SK-N-SH (cell line): Measurements from ENCODE around the gene ATP8B1. TPM values are rescaled to one million over a fixed set of nuclear protein-coding genes. Genes with fewer than 3 reads are reported as not detected.

Source experiments
- CTCF ChIA-PET: fragments of 300-600, 350-600 bp; formaldehyde crosslinking; extraction: SDS; loops from one replicate; lab custom pipeline; 2021; lab: Yijun Ruan, JAX
- POLR2A ChIA-PET: fragments of 350-600 bp; sonication (Branson Sonifier 250); formaldehyde crosslinking; extraction: SDS; loops from one replicate; lab custom pipeline; 2020; ENCODE audit warnings: antibody characterized with exemption, inconsistent platforms; lab: Yijun Ruan, JAX
- DNase-seq: peaks from one replicate; pipeline ENCODE4 v3.0.0; 2012
- H2AFZ ChIP-seq: fragments of 200-600 bp; sonication (generic); 2 replicates; pipeline ENCODE4 v1.8.1; 2016; ENCODE audit warnings: antibody characterized with exemption, mild to moderate bottlenecking, low read depth
- H3F3A ChIP-seq: fragments of 200-600 bp; sonication (generic); replicated peaks from 2 replicates; pipeline ENCODE3; 2016; ENCODE audit warnings: antibody characterized with exemption, mild to moderate bottlenecking; ENCODE audit not compliant: insufficient read depth
- H3K27ac ChIP-seq, 2 experiments: fragments of 200-500 bp in 1 of 2; fragments of 200-600 bp in 1 of 2; sonication (Bioruptor generic) in 1 of 2; sonication (generic), shearing (Covaris generic) in 1 of 2; 2 replicates each; pipeline versions ENCODE4 v1.5.1 to v1.6.1; 2014 to 2016; ENCODE audit warnings: low read depth in 2 of 2, inconsistent platforms in 1 of 2, low read length in 1 of 2, mild to moderate bottlenecking in 1 of 2, mixed read lengths in 1 of 2
- H3K27me3 ChIP-seq: fragments of 200-600 bp; sonication (generic), shearing (Covaris generic); 2 replicates; pipeline ENCODE4 v1.6.1; 2016; ENCODE audit warnings: mixed run types; ENCODE audit not compliant: insufficient read depth
- H3K36me3 ChIP-seq, 2 experiments: fragments of 200-500 bp in 1 of 2; fragments of 200-600 bp in 1 of 2; sonication (Bioruptor generic) in 1 of 2; sonication (generic) in 1 of 2; replicated peaks in 1 of 2; 2 replicates each; pipeline versions ENCODE3 to v1.5.1; 2014 to 2016; ENCODE audit warnings: low read length in 1 of 2, mild to moderate bottlenecking in 1 of 2; ENCODE audit not compliant: insufficient read depth in 2 of 2, control insufficient read depth in 1 of 2
- H3K4me1 ChIP-seq, 2 experiments: fragments of 200-500 bp in 1 of 2; fragments of 200-600 bp in 1 of 2; sonication (Bioruptor generic) in 1 of 2; sonication (generic), shearing (Covaris generic) in 1 of 2; 2 replicates each; pipeline versions ENCODE4 v1.5.1 to v1.6.1; 2014 to 2016; ENCODE audit warnings: low read depth in 1 of 2, low read length in 1 of 2, mixed run types in 1 of 2; ENCODE audit not compliant: insufficient read depth in 2 of 2, control insufficient read depth in 1 of 2
- H3K4me2 ChIP-seq: fragments of 200-600 bp; sonication (generic), shearing (Covaris generic); 2 replicates; pipeline ENCODE4 v1.6.1; 2017; ENCODE audit warnings: mixed run types
- H3K4me3 ChIP-seq, 2 experiments: fragments of 200-500 bp in 1 of 2; fragments of 200-600 bp in 1 of 2; sonication (Bioruptor generic) in 1 of 2; sonication (generic), shearing (Covaris generic) in 1 of 2; 2 replicates each; pipeline versions ENCODE4 v1.5.1 to v1.8.1; 2014 to 2016; ENCODE audit warnings: low read depth in 2 of 2, inconsistent platforms in 1 of 2, low read length in 1 of 2, mild to moderate bottlenecking in 1 of 2, mixed read lengths in 1 of 2, moderate library complexity in 1 of 2
- H3K79me2 ChIP-seq: fragments of 200-600 bp; sonication (generic); 2 replicates; pipeline ENCODE4 v1.8.1; 2017; ENCODE audit warnings: mild to moderate bottlenecking; ENCODE audit not compliant: insufficient read depth
- H3K9ac ChIP-seq: fragments of 200-600 bp; sonication (generic); 2 replicates; pipeline ENCODE4 v1.6.1; 2017; ENCODE audit warnings: mixed run types
- H3K9me2 ChIP-seq: fragments of 200-600 bp; sonication (generic); 2 replicates; pipeline ENCODE4 v1.6.1; 2017; ENCODE audit warnings: mixed run types
- H3K9me3 ChIP-seq: fragments of 200-600 bp; sonication (generic); 2 replicates; pipeline ENCODE4 v1.6.1; 2017; ENCODE audit warnings: mixed run types, mild to moderate bottlenecking, moderate library complexity
- H4K20me1 ChIP-seq: fragments of 200-600 bp; sonication (generic); 2 replicates; pipeline ENCODE4 v1.6.1; 2017; ENCODE audit warnings: mild to moderate bottlenecking, mixed run types; ENCODE audit not compliant: insufficient read depth
- CTCF ChIP-seq: fragments of 200-600 bp; sonication (generic); IDR thresholded peaks from 2 replicates; pipeline ENCODE4 v1.6.1; 2017; ENCODE audit warnings: antibody characterized with exemption, mild to moderate bottlenecking, moderate library complexity
- EZH2phosphoT487 ChIP-seq: fragments of 200-600 bp; sonication (generic); IDR thresholded peaks from 2 replicates; pipeline ENCODE4 v1.6.1; 2017; ENCODE audit warnings: low read depth, mixed run types, mild to moderate bottlenecking, antibody characterized with exemption, moderate library complexity, borderline replicate concordance
- FOXJ3 ChIP-seq: sonication (generic); formaldehyde crosslinking; IDR thresholded peaks from 2 replicates; pipeline ENCODE4 v1.5.1; 2020; ENCODE audit warnings: mild to moderate bottlenecking, missing genetic modification reagents
- GABPA ChIP-seq: IDR thresholded peaks from 2 replicates; pipeline ENCODE4 v1.4.0; 2012; ENCODE audit warnings: low read depth, mild to moderate bottlenecking
- MXI1 ChIP-seq: IDR thresholded peaks from 2 replicates; pipeline ENCODE4 v1.6.1; 2012; ENCODE audit warnings: mild to moderate bottlenecking, low read depth, low read length, improper control_type of control experiment
- NFIC ChIP-seq: IDR thresholded peaks from 2 replicates; pipeline ENCODE4 v1.4.0; 2012; ENCODE audit warnings: borderline replicate concordance
- POLR2AphosphoS5 ChIP-seq: IDR thresholded peaks from 2 replicates; pipeline ENCODE4 v1.6.1; 2012; ENCODE audit warnings: low read depth, low read length
- RAD21 ChIP-seq: IDR thresholded peaks from 2 replicates; pipeline ENCODE4 v1.6.1; 2012; ENCODE audit warnings: mild to moderate bottlenecking, low read length
- RCOR1 ChIP-seq: fragments of 150-350 bp; IDR thresholded peaks from 2 replicates; pipeline ENCODE4 v1.6.1; 2017; ENCODE audit warnings: antibody characterized with exemption, low read length
- REST ChIP-seq: IDR thresholded peaks from 2 replicates; pipeline ENCODE4 v1.6.1; 2012; ENCODE audit warnings: mild to moderate bottlenecking, low read depth, low read length, moderate library complexity
- RFX5 ChIP-seq: IDR thresholded peaks from 2 replicates; pipeline ENCODE4 v1.6.1; 2012; ENCODE audit warnings: mild to moderate bottlenecking, improper control_type of control experiment, low read length
- RXRA ChIP-seq: IDR thresholded peaks from 2 replicates; pipeline ENCODE4 v1.4.0; 2012; ENCODE audit warnings: low read depth, mild to moderate bottlenecking, borderline replicate concordance
- SIN3A ChIP-seq: IDR thresholded peaks from 2 replicates; pipeline ENCODE4 v1.6.1; 2012; ENCODE audit warnings: low read depth, mild to moderate bottlenecking, low read length, moderate library complexity, borderline replicate concordance
- SMC3 ChIP-seq: IDR thresholded peaks from 2 replicates; pipeline ENCODE4 v1.6.1; 2012; ENCODE audit warnings: low read depth, low read length, improper control_type of control experiment
- TAF1 ChIP-seq: IDR thresholded peaks from 2 replicates; pipeline ENCODE4 v1.6.1; 2012; ENCODE audit warnings: low read depth, mild to moderate bottlenecking, low read length, moderate library complexity, borderline replicate concordance
- TCF12 ChIP-seq: IDR thresholded peaks from 2 replicates; pipeline ENCODE4 v1.4.0; 2012
- TEAD4 ChIP-seq: IDR thresholded peaks from 2 replicates; pipeline ENCODE4 v1.4.0; 2012; ENCODE audit warnings: mild to moderate bottlenecking, borderline replicate concordance; ENCODE audit not compliant: insufficient read depth
- YY1 ChIP-seq: IDR thresholded peaks from 2 replicates; pipeline ENCODE4 v1.4.0; 2012; ENCODE audit warnings: low read depth, mild to moderate bottlenecking
- WGBS: methylation state at CpG from one replicate; pipeline ENCODE4 v1.1.6; 2017; ENCODE audit warnings: low lambda C conversion rate; 5-methylcytosine and 5-hydroxymethylcytosine counted together
- polyA plus RNA-seq, 3 experiments: library from polyadenylated mRNA; depleted of rRNA; stranded (reverse); fragments of >200 nt; gene quantifications; 2 replicates each; pipeline ENCODE4 v1.2.3, GENCODE V29; 2012
- TF ChIP-seq, protein P1 (sequence below): fragments of 150-350 bp; IDR thresholded peaks from 2 replicates; pipeline ENCODE4 v1.6.1; 2016; ENCODE audit warnings: mild to moderate bottlenecking, low read depth, low read length
- TF ChIP-seq, protein P2 (sequence below): IDR thresholded peaks from 2 replicates; pipeline ENCODE4 v1.4.0; 2012; ENCODE audit warnings: low read depth, borderline replicate concordance
- TF ChIP-seq, protein P3 (sequence below): fragments of 150-350 bp; IDR thresholded peaks from 2 replicates; pipeline ENCODE4 v1.6.1; 2017; ENCODE audit warnings: antibody characterized with exemption, low read length, low read depth, borderline replicate concordance
- TF ChIP-seq, protein P4 (sequence below): IDR thresholded peaks from 2 replicates; pipeline ENCODE4 v1.4.0; 2012; ENCODE audit warnings: low read depth, borderline replicate concordance
- TF ChIP-seq, protein P5 (sequence below): IDR thresholded peaks from 2 replicates; pipeline ENCODE4 v1.4.0; 2012; ENCODE audit warnings: low read depth

The ATP8B1 gene
- polyA plus RNA-seq, 1 of the 3 experiments (the other 2 are of a cell fraction): 43.8 TPM

- Histone ChIP-seq H2AFZ (peak overlapping the region; percentile 72), H3K4me2 (peak overlapping the region; percentile 43), H4K20me1 (no peaks in the 10 kb centered on the region), H3K27me3 (no peaks in the 10 kb centered on the region), H3K9me2 (no peaks in the 10 kb centered on the region), H3K4me3 (no peak overlapping the region), H3K9ac (peak overlapping the region; percentile 54; the same call in 1 of the 2 replicates), H3K9me3 (no peaks in the 10 kb centered on the region), H3K36me3 (no peaks in the 10 kb centered on the region), H3K27ac (peak overlapping the region in 1 of 2 experiments; percentile 84; a peak in 3 of 4 replicates), H3F3A (peaks cover 17% of the 10 kb centered on the region), H3K79me2 (no peaks in the 10 kb centered on the region), H3K4me1 (peaks cover 0 to 32% of the 10 kb centered on the region in 2 experiments; a peak in 1 of 4 replicates)
- DNase-seq: no peak
- ChIA-PET POLR2A (no interaction called here), CTCF (no interaction called here)
- 28% methylated on average over 6 of the region's 6 CpGs for WGBS
- TF ChIP-seq FOXJ3 (CRISPR knock-in tag) (no peak), SMC3 (no peak), POLR2AphosphoS5 (no peak; the same call in 1 of the 2 replicates), RCOR1 (no peak), TCF12 (peak; percentile 75), NFIC (0 out of 2 replicates have a peak, but pooled peaks have one; percentile 18), TAF1 (no peak), RXRA (peak; percentile 91; the same call in 1 of the 2 replicates), GABPA (no peak), YY1 (no peak), RFX5 (no peak), RAD21 (no peak), REST (no peak), CTCF (no peak), SIN3A (no peak), EZH2phosphoT487 (no peak), MXI1 (no peak), TEAD4 (0 out of 2 replicates have a peak, but pooled peaks have one; percentile 27)
- TF ChIP-seq, protein P1, sequence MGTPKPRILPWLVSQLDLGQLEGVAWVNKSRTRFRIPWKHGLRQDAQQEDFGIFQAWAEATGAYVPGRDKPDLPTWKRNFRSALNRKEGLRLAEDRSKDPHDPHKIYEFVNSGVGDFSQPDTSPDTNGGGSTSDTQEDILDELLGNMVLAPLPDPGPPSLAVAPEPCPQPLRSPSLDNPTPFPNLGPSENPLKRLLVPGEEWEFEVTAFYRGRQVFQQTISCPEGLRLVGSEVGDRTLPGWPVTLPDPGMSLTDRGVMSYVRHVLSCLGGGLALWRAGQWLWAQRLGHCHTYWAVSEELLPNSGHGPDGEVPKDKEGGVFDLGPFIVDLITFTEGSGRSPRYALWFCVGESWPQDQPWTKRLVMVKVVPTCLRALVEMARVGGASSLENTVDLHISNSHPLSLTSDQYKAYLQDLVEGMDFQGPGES: no peak
- TF ChIP-seq, protein P2, sequence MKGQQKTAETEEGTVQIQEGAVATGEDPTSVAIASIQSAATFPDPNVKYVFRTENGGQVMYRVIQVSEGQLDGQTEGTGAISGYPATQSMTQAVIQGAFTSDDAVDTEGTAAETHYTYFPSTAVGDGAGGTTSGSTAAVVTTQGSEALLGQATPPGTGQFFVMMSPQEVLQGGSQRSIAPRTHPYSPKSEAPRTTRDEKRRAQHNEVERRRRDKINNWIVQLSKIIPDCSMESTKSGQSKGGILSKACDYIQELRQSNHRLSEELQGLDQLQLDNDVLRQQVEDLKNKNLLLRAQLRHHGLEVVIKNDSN: no peak
- TF ChIP-seq, protein P3, sequence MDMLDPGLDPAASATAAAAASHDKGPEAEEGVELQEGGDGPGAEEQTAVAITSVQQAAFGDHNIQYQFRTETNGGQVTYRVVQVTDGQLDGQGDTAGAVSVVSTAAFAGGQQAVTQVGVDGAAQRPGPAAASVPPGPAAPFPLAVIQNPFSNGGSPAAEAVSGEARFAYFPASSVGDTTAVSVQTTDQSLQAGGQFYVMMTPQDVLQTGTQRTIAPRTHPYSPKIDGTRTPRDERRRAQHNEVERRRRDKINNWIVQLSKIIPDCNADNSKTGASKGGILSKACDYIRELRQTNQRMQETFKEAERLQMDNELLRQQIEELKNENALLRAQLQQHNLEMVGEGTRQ: no peak
- TF ChIP-seq, protein P4, sequence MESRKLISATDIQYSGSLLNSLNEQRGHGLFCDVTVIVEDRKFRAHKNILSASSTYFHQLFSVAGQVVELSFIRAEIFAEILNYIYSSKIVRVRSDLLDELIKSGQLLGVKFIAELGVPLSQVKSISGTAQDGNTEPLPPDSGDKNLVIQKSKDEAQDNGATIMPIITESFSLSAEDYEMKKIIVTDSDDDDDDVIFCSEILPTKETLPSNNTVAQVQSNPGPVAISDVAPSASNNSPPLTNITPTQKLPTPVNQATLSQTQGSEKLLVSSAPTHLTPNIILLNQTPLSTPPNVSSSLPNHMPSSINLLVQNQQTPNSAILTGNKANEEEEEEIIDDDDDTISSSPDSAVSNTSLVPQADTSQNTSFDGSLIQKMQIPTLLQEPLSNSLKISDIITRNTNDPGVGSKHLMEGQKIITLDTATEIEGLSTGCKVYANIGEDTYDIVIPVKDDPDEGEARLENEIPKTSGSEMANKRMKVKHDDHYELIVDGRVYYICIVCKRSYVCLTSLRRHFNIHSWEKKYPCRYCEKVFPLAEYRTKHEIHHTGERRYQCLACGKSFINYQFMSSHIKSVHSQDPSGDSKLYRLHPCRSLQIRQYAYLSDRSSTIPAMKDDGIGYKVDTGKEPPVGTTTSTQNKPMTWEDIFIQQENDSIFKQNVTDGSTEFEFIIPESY: no peak
- TF ChIP-seq, protein P5, sequence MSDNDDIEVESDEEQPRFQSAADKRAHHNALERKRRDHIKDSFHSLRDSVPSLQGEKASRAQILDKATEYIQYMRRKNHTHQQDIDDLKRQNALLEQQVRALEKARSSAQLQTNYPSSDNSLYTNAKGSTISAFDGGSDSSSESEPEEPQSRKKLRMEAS: no peak
Measured at GRCh38 chr18:57839942-57840381, 36.8 kb upstream of the ATP8B1 start.
